ENCODE results near the gene PLA2G4F.

Gene PLA2G4F

DNA sequence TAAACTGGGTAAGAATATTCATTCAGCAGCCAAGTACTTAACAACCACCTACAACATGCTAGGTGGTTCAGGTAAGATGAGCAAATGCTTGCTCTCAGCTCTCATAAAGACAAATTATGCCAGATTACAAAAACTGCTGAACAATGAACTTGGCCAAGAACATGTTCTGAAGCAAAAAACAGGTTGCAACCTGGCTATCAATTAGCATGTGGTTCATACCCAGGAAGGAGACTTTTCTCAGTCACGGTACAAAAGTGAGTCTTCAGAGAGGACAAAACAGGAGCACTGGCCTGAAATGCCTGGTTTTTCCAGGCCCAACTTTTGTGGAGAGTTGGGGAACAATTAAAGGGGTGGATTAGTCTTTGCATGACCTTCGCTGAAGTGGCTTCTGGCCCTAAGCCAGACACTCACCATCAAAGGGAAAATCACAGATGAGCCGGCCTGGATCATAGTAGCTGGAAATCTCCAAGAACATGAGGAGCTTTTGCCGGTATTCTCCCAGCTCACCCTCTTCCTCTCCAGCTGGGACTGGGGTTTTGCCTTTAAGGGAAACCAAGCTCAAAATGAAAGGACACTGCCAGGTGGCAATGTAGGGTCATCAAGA, 7.6 kb upstream of the PLA2G4F start:
- no peak for DNase-seq (ENCODE audit: low read depth)

DNA sequence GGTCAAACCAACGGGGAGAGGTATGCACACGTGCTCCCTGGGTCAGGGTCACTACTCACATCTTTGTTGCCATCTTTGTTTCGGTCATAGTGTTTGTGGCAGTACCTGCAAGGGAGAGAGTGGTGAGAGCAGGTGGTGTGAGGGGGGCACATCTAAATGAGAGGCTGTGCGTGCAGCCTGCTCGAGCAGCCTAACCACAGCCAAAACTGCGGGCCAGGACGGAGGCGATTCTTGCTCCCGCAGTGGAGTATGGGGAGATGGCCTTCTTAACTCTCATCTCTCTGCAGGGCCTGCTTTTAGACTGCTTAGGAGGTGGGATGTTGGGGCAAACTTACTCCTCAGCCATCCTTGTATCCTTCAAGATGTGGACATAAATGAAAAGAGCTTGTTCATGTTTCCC, 6.9 kb upstream of the PLA2G4F start:
- DNase-seq (ENCODE audit: low read depth): no peak

- DNase-seq (ENCODE audit: low read depth): no peak
Measured at GRCh38 chr15:42160136-42160535, 3.7 kb upstream of the PLA2G4F start.

DNA sequence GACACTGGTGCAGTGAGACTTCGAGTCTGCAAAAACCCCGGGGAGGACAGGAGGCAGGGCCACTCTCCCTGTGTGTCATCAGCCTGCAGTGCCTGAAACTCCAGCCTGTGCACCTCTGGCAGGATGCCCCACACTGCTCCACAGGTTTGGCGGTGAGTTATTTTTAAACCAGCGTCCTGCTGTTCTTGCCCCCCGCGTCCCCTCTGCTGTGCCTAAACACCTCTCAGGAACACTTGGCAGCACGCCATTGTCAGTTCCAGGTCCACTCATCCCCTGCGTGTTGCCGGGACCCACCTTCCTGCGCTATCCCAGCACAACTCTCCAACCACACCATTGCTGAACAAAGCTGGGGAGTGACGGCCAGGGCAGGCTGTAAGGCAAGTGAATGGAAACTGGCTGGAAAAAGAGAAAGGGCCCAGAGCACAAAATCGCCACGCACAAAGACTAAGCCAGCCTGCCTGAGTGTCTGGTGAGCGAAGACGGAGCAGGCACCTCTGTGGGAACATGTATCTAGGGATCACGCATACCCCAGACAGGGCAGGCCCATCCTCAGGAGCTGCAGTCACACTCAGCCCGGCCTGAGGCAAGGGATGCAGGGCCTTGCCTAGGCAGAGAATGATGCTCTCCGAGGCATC, 3.1 kb upstream of the PLA2G4F start:
- no peak for DNase-seq (ENCODE audit: low read depth)

DNA sequence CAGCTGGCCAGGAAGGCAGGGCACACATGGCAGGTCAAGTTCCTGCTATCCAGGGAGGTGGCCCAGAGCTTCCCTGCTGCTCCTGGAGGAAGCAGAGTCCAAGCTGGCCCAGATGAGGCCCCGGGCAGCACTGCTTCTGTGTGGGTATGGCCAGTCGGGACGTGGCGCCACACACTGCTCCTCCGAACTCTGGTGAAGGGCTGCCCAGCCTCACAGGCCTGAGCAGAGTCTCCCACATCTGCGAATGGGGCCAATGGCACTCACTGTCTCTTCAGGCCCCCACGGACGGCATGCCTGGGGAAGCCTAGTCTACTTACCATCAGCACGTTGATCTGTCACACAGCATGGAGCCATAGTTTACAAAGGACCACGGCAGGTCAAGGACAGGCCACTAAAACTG, 2.5 kb upstream of the PLA2G4F start:
- no peak for DNase-seq (ENCODE audit: low read depth)

GRCh38 chr15:42157981-42158765, 1.7 kb upstream of the PLA2G4F start:
- DNase-seq (ENCODE audit: low read depth): no peak

- DNase-seq (ENCODE audit: low read depth): no peak
Measured at GRCh38 chr15:42157381-42157780, 945 bp upstream of the PLA2G4F start.

GRCh38 chr15:42155546-42156242, 742 bp downstream of the PLA2G4F start:
- no peak for DNase-seq (ENCODE audit: low read depth)

DNA sequence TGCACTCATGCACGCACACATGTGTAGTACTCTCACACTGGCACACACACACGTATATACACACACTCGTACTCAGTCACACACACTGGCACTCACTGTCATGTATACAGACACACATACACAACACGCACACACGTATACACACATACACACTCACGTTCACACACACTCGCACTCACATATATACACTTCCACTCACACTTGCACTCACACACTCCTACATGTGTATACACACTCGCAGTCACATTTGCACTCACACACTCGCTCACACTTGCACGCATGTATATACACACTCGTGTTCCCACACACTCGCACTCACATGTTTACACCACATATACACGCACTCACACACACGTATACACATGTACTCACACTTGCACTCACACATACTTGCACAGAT, 1.5 kb downstream of the PLA2G4F start:
- no peak for DNase-seq (ENCODE audit: low read depth)

DNA sequence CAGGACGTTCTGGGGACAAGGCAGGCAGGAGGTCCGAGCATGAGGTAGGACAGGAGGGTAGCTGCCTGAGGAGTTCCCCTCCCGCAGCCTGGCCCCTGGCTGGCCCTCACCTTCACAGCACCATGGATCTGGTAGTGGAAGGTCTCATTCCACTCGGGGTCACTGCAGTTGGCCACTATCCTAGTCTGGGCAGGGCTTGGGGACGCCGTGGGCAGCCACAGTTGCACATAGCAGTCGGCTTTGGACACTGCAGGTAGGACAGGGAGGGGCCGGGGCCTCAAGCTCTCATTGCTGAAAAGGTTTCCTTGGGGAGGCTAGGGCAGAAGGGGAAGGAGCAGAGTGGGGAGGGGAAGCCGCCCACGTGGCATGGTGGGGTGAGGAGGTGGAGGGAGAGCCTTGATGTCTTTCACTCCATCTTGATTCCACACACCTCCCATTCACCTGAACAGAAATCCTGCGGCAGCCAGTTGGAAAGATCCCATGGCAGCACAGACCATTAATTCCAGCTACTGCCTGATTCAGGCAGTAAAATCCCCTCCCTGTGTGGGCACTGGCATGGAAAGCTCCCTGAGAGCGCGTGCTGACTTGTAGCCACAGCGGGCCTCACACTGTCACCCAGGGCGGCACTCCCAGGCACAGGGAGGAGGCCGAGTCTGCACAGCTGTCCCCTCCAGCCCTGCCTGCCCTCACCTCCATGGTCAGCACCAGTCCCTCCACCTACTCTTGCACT, 2.1 kb downstream of the PLA2G4F start:
- DNase-seq (ENCODE audit: low read depth): no peak

DNA sequence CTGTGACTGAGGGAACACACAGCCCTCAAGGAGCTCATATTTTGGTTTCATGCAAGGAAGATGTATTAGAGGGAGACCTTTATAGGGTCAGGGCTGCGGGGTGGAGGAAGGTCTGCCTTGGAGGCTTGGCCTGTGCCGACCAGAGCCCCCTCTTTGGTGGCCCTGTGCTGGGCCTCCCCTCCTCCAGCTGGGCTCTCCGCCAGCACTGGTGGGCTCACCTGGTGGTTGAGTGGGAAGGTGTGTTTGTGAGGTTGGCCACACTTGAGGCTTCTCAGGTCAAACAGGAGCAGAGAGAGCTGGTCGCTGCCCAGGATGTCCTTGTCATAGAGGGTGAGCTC, 2.6 kb downstream of the PLA2G4F start:
- no peak for DNase-seq (ENCODE audit: low read depth)

DNA sequence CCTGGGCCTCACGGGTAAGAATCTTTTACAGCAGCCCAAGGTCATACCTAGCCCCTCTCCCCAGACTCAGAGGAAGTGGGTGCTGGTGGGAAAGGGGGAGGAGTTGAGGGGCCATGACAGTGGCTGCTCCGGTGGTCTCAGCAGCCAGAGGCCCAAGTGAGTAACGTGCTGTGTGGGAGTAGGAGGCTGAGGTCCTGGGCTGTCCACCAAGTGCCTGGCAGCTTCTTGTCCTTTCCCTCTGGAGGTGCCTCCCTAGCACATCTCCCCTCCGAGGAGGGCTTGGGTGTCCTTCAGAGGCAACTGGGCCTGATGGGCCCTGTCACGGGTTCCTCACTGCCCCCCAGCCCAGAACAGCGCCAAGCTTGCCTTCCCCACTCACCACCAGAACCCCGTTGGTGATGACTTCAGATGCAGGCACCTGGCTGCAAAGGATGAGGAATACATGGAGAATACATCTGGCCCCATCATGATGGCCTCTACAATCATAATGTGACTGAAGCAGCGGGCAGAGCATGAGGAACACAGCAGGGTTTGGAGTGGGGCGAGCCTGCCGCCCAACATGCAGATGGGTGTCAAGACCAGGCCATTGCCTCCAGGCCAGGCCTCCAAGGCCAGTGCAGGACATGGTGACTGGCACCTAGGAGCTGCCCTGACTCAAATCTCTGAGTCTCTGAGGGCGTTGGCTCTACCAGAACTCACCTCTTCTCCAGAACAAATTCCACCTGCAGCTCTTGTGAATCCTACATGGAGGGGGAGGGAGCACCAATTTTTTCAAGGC, 3.3 kb downstream of the PLA2G4F start:
- no peak for DNase-seq (ENCODE audit: low read depth)

- no peak for DNase-seq (ENCODE audit: low read depth)
Measured at GRCh38 chr15:42152196-42152920, 4.1 kb downstream of the PLA2G4F start.

- DNase-seq (ENCODE audit: low read depth): no peak
Measured at GRCh38 chr15:42151736-42152135, 4.7 kb downstream of the PLA2G4F start.

- DNase-seq (ENCODE audit: low read depth): no peak
Measured at GRCh38 chr15:42151141-42151561, 5.3 kb downstream of the PLA2G4F start.

DNA sequence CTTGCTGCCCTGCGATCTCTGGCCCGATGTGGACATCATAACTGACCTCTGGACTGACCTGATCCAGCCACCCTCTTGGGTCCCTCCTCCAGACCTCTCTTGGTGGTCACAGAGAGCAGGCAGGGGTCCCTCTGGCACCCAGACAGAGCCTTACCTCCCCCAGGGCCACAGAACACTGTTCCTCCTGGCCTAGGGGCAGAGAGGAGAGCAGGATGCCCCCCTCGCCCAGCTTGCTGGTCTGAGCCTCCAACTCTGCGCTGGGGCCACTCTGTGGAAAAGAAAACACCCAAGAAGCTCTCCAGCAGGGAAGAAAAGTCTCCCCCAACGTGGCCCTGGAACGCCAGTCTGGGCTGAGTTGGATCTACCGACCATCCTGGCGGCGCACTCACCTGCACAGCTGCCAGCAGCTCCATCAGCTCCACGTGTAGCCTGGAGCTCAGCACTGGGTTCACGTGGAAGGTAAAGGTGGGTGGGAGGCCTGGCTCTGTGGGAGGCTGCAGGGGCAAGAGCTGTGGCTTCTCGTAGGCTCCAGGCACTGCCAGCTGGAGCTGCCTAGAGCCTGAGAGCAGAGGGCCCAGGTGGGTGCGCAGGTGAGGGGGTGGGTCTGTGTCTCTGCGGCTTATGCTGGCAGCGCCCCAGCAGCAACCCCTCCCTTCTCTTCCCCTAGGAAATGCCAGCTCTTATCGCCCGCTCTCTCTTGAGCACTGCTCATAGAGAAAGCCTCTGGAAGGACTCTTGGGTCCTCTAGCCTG, 6.0 kb downstream of the PLA2G4F start:
- DNase-seq (ENCODE audit: low read depth): no peak

DNA sequence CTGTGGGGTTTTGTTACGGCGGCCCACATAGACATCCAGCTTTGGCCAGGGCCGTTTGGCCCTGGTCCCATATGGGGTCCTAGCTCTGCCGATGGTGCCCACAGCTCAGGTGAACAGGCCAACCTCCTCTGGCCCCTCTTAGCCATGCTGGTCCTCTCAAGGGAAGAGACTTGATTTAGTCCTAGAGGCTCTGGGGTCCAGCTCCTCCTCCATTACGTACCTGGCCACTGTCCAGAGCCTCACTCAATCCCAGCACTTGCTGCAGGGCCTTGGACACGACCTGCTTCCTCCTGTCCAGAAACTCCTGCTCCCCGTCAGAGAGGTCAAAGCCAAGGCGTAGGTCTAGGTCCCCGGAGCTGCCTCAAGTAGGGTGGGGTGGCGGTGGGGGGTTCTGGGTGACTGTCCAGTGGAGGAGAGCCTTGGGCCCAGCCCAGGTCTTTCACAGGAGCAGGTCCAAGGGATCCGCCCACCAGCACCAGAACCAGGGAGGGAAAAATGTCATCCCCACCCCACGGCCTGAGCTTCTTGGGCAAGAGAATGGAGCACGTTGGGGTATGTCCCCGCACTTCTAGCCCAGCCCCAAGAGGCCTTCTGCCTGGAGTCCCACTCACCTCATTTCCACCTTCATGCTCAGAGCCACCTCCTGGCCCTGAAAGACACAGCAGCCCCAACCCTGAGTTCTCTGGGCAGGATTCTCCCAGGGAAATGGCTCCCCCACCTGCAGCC, 6.8 kb downstream of the PLA2G4F start:
- no peak for DNase-seq (ENCODE audit: low read depth)

DNA sequence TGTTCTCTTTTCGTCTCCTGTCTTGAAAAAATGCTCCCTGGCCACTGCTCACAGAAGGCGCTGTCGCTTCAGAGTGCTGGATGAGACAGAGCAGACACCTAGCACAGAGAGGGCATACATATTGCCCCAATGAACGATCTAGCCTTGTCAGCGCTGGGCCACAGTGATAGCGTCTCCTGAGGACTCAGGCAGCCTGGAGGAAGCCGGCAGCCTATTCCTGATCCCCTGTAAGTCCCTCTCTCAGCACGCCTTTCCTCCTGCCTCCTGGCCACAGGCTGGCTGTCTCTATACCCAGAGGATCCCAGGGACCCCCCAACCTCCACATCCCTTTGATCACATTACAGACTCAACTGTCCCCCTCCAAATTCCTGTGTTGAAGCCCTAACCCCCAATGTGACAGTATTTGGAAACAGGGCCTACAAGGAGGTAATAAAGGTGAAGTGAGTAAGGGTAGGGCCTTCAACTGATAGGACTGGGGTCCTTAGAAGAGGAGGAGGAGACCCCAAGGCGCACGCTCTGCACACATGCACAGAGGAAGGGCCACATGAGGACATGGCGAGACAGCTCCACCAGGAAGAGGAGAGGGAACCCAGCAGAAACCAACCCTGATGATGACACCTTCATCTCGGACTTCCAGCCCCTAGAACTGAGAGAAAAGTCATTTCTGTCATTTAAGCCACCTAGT, 7.5 kb downstream of the PLA2G4F start:
- DNase-seq (ENCODE audit: low read depth): no peak

DNA sequence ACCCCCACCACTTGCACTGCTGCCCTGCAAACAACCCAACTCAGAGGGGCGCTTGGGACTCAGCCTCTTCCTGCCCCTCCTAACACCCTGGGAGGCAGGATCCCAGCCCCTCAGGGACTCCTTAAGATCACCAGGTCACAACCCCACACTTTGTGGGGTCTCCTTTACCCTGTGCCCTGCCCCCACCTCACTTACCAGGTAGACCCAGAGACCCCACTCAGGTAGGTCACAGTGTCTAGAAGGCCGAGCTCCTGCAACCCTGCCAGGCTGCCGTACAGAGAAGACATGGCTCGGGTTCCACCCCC, 9.1 kb downstream of the PLA2G4F start:
- no peak for DNase-seq (ENCODE audit: low read depth)

Data from T-helper 22 cell (primary cell).